Measurements from ENCODE around the gene TAF11L3.
"Not testable (repeated sequence)": the region's sequence is repeated elsewhere in the genome, so short reads cannot be mapped to it uniquely, and the experiment has no call there.

GRCh38 chr5:17524935-17525334 is 6.8 kb downstream of the TAF11L3 start, which contains the start of gene TAF11L5:
- not testable (repeated sequence) for TF ChIP-seq POLR2A (IDR thresholded peaks at IDR 0.05; ENCODE audit: low read depth, low read length); TAF1 (IDR thresholded peaks at IDR 0.05; ENCODE audit: borderline replicate concordance, low read depth, low read length); POLR2AphosphoS5 (IDR thresholded peaks at IDR 0.05; ENCODE audit: low read depth, low read length)
